MG63 (cell line): ENCODE results near the gene TOMM34. TPM values are rescaled to one million over a fixed set of nuclear protein-coding genes. Genes with fewer than 3 reads are reported as not detected.

Experiments
- total RNA-seq: library from RNA; depleted of rRNA; stranded (reverse); fragments of >200 nt; shearing (Covaris generic); gene quantifications from 2 replicates; pipeline ENCODE4 v1.2.3, GENCODE V29; 2014; ENCODE audit warnings: low replicate concordance; rRNA removed

TOMM34 gene
- total RNA-seq, 1 experiment from 2014 or later = 75.9 TPM

Other genes starting within 250 kb of the TOMM34 start
- 0.07 TPM in 1 of 2 replicates, not detected in the other for gene CCN5, start 245.0 kb downstream of the TOMM34 start, total RNA-seq
- gene KCNK15, start 214.5 kb downstream of the TOMM34 start, total RNA-seq = not detected in 2 replicates
- gene RIMS4, start 149.9 kb downstream of the TOMM34 start, total RNA-seq = 0.39 and 2.9 TPM in 2 replicates
- gene YWHAB, start 74.7 kb downstream of the TOMM34 start, total RNA-seq = 118 and 125 TPM in 2 replicates
- gene PABPC1L, start 50.3 kb downstream of the TOMM34 start, total RNA-seq = 9.1 and 10.0 TPM in 2 replicates
- gene STK4, start 6.1 kb upstream of the TOMM34 start, total RNA-seq = 9.8 and 15.7 TPM in 2 replicates
- 0.05 and 0.30 TPM in 2 replicates for gene KCNS1, start 140.7 kb upstream of the TOMM34 start, total RNA-seq
- gene WFDC5, start 154.8 kb upstream of the TOMM34 start, total RNA-seq = not detected in 2 replicates
- gene WFDC12, start 164.1 kb upstream of the TOMM34 start, total RNA-seq = not detected in 2 replicates
- gene PI3, start 214.5 kb upstream of the TOMM34 start, total RNA-seq = not detected in 2 replicates
- not detected in 2 replicates for gene SEMG1, start 246.6 kb upstream of the TOMM34 start, total RNA-seq